ENCODE measurements around the gene SH3RF3. TPM values are rescaled to one million over a fixed set of nuclear protein-coding genes. Genes with fewer than 3 reads are reported as not detected.

The SH3RF3 gene
- polyA plus RNA-seq, 1 of the 3 experiments (the other 2 are of a cell fraction) = 1.9 TPM

- Histone ChIP-seq H3K9ac (no peak overlapping the region), H3K4me3 (ENCODE audit: low read depth in 2 of 2, low read length in 1 of 2) (no peak overlapping the region), H3K4me2 (no peak overlapping the region), H2AFZ (ENCODE audit: low read depth) (no peak overlapping the region), H3K36me3 (replicated peaks in 1 of 2; ENCODE audit: control insufficient read depth in 1 of 2, insufficient read depth in 2 of 2, low read length in 1 of 2) (peaks cover 4 to 7% of the 10 kb centered on the region in 2 experiments), H3K27me3 (ENCODE audit: insufficient read depth) (no peaks in the 10 kb centered on the region), H3K4me1 (ENCODE audit: control insufficient read depth in 1 of 2, insufficient read depth in 2 of 2, low read depth in 1 of 2, low read length in 1 of 2) (no peaks in the 10 kb centered on the region; a peak in 1 of 4 replicates), H3K79me2 (ENCODE audit: insufficient read depth) (no peaks in the 10 kb centered on the region; the same call in 1 of the 2 replicates), H3F3A (replicated peaks; ENCODE audit: insufficient read depth) (no peaks in the 10 kb centered on the region), H4K20me1 (ENCODE audit: insufficient read depth) (no peaks in the 10 kb centered on the region), H3K27ac (ENCODE audit: low read depth in 2 of 2, low read length in 1 of 2) (no peak overlapping the region), H3K9me3 (no peaks in the 10 kb centered on the region), H3K9me2 (no peaks in the 10 kb centered on the region)
- TF ChIP-seq NFIC (IDR thresholded peaks at IDR 0.05; ENCODE audit: borderline replicate concordance) (no peak), IRF3 (IDR thresholded peaks at IDR 0.05; ENCODE audit: low read depth, low read length) (no peak), YY1 (IDR thresholded peaks at IDR 0.05; ENCODE audit: low read depth) (no peak), EZH2phosphoT487 (IDR thresholded peaks at IDR 0.05; ENCODE audit: borderline replicate concordance, low read depth) (no peak), CHD2 (IDR thresholded peaks at IDR 0.05; ENCODE audit: low read length, partially characterized antibody) (no peak), TCF12 (IDR thresholded peaks at IDR 0.05) (no peak)
- 95% methylated on average over 12 of the region's 12 CpGs for WGBS (ENCODE audit: low lambda C conversion rate)
- DNase-seq = no peak
- ChIA-PET POLR2A (no interaction called here), CTCF (interaction anchor here (0.8 to 1.5 kb wide), 2 partner anchors 79 to 140 kb away, joined by 3 to 5 read pairs; no protein-coding TSS in a partner anchor)
These were observed 240.7 kb downstream of the SH3RF3 start for GRCh38 chr2:109369671-109370191.

GRCh38 chr2:109370399-109371035 is 241.5 kb downstream of the SH3RF3 start:
- Histone ChIP-seq H3K9me3 (no peaks in the 10 kb centered on the region), H3K36me3 (replicated peaks in 1 of 2; ENCODE audit: control insufficient read depth in 1 of 2, insufficient read depth in 2 of 2, low read length in 1 of 2) (peaks cover 4 to 7% of the 10 kb centered on the region in 2 experiments), H3K4me1 (ENCODE audit: control insufficient read depth in 1 of 2, insufficient read depth in 2 of 2, low read depth in 1 of 2, low read length in 1 of 2) (no peaks in the 10 kb centered on the region; a peak in 1 of 4 replicates), H3K27me3 (ENCODE audit: insufficient read depth) (no peaks in the 10 kb centered on the region), H3K9ac (no peak overlapping the region), H2AFZ (ENCODE audit: low read depth) (no peak overlapping the region), H3K79me2 (ENCODE audit: insufficient read depth) (no peaks in the 10 kb centered on the region; the same call in 1 of the 2 replicates), H3K27ac (ENCODE audit: low read depth in 2 of 2, low read length in 1 of 2) (no peak overlapping the region), H3K9me2 (no peaks in the 10 kb centered on the region), H3K4me3 (ENCODE audit: low read depth in 2 of 2, low read length in 1 of 2) (no peak overlapping the region), H3K4me2 (no peak overlapping the region), H4K20me1 (ENCODE audit: insufficient read depth) (no peaks in the 10 kb centered on the region), H3F3A (replicated peaks; ENCODE audit: insufficient read depth) (no peaks in the 10 kb centered on the region)
- WGBS (ENCODE audit: low lambda C conversion rate) = 88% methylated on average over 13 of the region's 13 CpGs
- POLR2A ChIA-PET = no interaction called here
- TF ChIP-seq PBX3 (IDR thresholded peaks at IDR 0.05) (no peak), MAX (IDR thresholded peaks at IDR 0.05; ENCODE audit: low read depth) (no peak), FOXJ3 (CRISPR knock-in tag; IDR thresholded peaks at IDR 0.05) (no peak), EP300 (IDR thresholded peaks at IDR 0.05; ENCODE audit: borderline replicate concordance in 1 of 2, low read depth in 1 of 2, low read length in 1 of 2) (no peak), GATA2 (CRISPR knock-in tag; IDR thresholded peaks at IDR 0.05) (no peak), JUND (IDR thresholded peaks at IDR 0.05) (no peak), ELF1 (IDR thresholded peaks at IDR 0.05) (no peak), ZBTB33 (IDR thresholded peaks at IDR 0.05; ENCODE audit: borderline replicate concordance, low read depth) (no peak), SMC3 (IDR thresholded peaks at IDR 0.05; ENCODE audit: low read depth, low read length) (no peak), TEAD4 (IDR thresholded peaks at IDR 0.05; ENCODE audit: borderline replicate concordance, insufficient read depth) (no peak), FOXM1 (IDR thresholded peaks at IDR 0.05; ENCODE audit: low read depth) (no peak), NFIC (IDR thresholded peaks at IDR 0.05; ENCODE audit: borderline replicate concordance) (no peak), NRF1 (IDR thresholded peaks at IDR 0.05; ENCODE audit: low read depth, low read length) (no peak), GABPA (IDR thresholded peaks at IDR 0.05; ENCODE audit: low read depth) (no peak), RCOR1 (IDR thresholded peaks at IDR 0.05; ENCODE audit: low read length) (no peak), RXRA (IDR thresholded peaks at IDR 0.05; ENCODE audit: borderline replicate concordance, low read depth) (no peak), RFX5 (IDR thresholded peaks at IDR 0.05; ENCODE audit: low read length) (no peak), MEF2A (IDR thresholded peaks at IDR 0.05; ENCODE audit: borderline replicate concordance, low read depth) (no peak)
- no peak for DNase-seq
- CTCF ChIA-PET = interaction anchor here (0.8 to 1.5 kb wide), 2 partner anchors 78 to 139 kb away, joined by 3 to 5 read pairs; no protein-coding TSS in a partner anchor

All from SK-N-SH (cell line).